Keratinocyte (primary cell): Measurements from ENCODE around the gene FGD4. TPM values are rescaled to one million over a fixed set of nuclear protein-coding genes. Genes with fewer than 3 reads are reported as not detected.
A peak's percentile ranks its signal among the peaks of the same experiment; 100 is the strongest.

ENCODE experiments used
- DNase-seq: peaks from one replicate; pipeline ENCODE4 v3.0.0-alpha.2; 2011; ENCODE audit warnings: low read depth, missing footprints, low spot score
- FAIRE-seq: peaks from 2 replicates; lab custom pipeline; 2011; peaks lifted over from hg19 to GRCh38; lab: Jason Lieb, UNC
- H2AFZ ChIP-seq: 2 replicates; pipeline ENCODE4 v1.6.0; 2012; ENCODE audit warnings: low read length, control low read depth, inconsistent platforms; ENCODE audit not compliant: control insufficient read depth
- H3K27ac ChIP-seq: 2 replicates; pipeline ENCODE4 v1.5.1; 2011; ENCODE audit warnings: low read length; ENCODE audit not compliant: control insufficient read depth, insufficient read depth
- H3K27me3 ChIP-seq: 3 replicates; pipeline ENCODE4 v1.6.0; 2011; ENCODE audit warnings: low read length; ENCODE audit not compliant: control insufficient read depth, insufficient read depth; ENCODE audit errors: extremely low read depth
- H3K36me3 ChIP-seq, 2 experiments: 2 replicates in 1 of 2; 3 replicates in 1 of 2; pipeline ENCODE4 v1.5.1; 2011; ENCODE audit warnings: low read length in 2 of 2, mild to moderate bottlenecking in 1 of 2; ENCODE audit not compliant: control insufficient read depth in 2 of 2, insufficient read depth in 2 of 2; ENCODE audit errors: extremely low read depth in 1 of 2
- H3K4me1 ChIP-seq: 3 replicates; pipeline ENCODE4 v1.5.1; 2011; ENCODE audit warnings: low read length; ENCODE audit not compliant: control insufficient read depth, insufficient read depth; ENCODE audit errors: extremely low read depth
- H3K4me2 ChIP-seq: 3 replicates; pipeline ENCODE4 v1.6.0; 2011; ENCODE audit warnings: low read depth, low read length; ENCODE audit not compliant: control insufficient read depth, insufficient read depth; ENCODE audit errors: extremely low read depth
- H3K4me3 ChIP-seq, 3 experiments: fragments of 200-600 bp in 1 of 3; sonication (generic) in 1 of 3; 2 replicates in 2 of 3; 3 replicates in 1 of 3; pipeline ENCODE4 v1.5.1; 2011 to 2016; ENCODE audit warnings: low read length in 3 of 3, mild to moderate bottlenecking in 3 of 3, control low read depth in 2 of 3, inconsistent platforms in 1 of 3, low read depth in 1 of 3, mixed read lengths in 1 of 3, mixed run types in 1 of 3, moderate library complexity in 1 of 3; ENCODE audit not compliant: control insufficient read depth in 2 of 3, insufficient read depth in 2 of 3; ENCODE audit errors: extremely low read depth in 1 of 3
- H3K79me2 ChIP-seq: 2 replicates; pipeline ENCODE4 v1.6.0; 2012; ENCODE audit warnings: low read length; ENCODE audit not compliant: control insufficient read depth, insufficient read depth
- H3K9ac ChIP-seq: 3 replicates; pipeline ENCODE4 v1.6.0; 2011; ENCODE audit warnings: low read length; ENCODE audit not compliant: control insufficient read depth, insufficient read depth; ENCODE audit errors: extremely low read depth
- H3K9me1 ChIP-seq: 3 replicates; pipeline ENCODE4 v1.6.0; 2011; ENCODE audit warnings: low read length; ENCODE audit not compliant: control insufficient read depth, insufficient read depth; ENCODE audit errors: extremely low read depth
- H3K9me3 ChIP-seq: 2 replicates; pipeline ENCODE4 v1.5.1; 2012; ENCODE audit warnings: low read depth, low read length; ENCODE audit not compliant: control insufficient read depth
- H4K20me1 ChIP-seq: 3 replicates; pipeline ENCODE4 v1.6.0; 2011; ENCODE audit warnings: low read length; ENCODE audit not compliant: control insufficient read depth, insufficient read depth; ENCODE audit errors: extremely low read depth
- EZH2 ChIP-seq: IDR thresholded peaks from one replicate; pipeline ENCODE4 v1.6.1; 2012; ENCODE audit warnings: inconsistent platforms, mild to moderate bottlenecking, low read length, moderate library complexity
- dilution Hi-C: fragments of 300-500 bp; cut with MboI; formaldehyde crosslinking; loops from one replicate; pipeline ENCODE4 v1.7.0; 2020; ENCODE audit warnings: low sequenced_read_pairs; ENCODE audit not compliant: extremely low pct_ligation_motif_present
- polyA plus RNA-seq, 5 experiments: library from polyadenylated mRNA; depleted of rRNA in 3 of 5; stranded (reverse) in 3 of 5; stranded (forward) in 1 of 5; unstranded in 1 of 5; fragments of >200 nt; gene quantifications; 1 replicate in 1 of 5; 2 replicates in 3 of 5; 3 replicates in 1 of 5; pipeline versions ENCODE4 v1.2.1 to v1.2.3, GENCODE V29; 2011 to 2012; ENCODE audit warnings: missing spikeins in 2 of 5, low read depth in 1 of 5, low replicate concordance in 1 of 5
- TF ChIP-seq, protein P1 (sequence below), 3 experiments: IDR thresholded peaks in 1 of 3; conservative IDR thresholded peaks in 1 of 3; optimal IDR thresholded peaks in 1 of 3; 2 replicates in 2 of 3; 3 replicates in 1 of 3; pipeline versions ENCODE3 to v1.5.1; 2011; ENCODE audit warnings: low read length in 3 of 3, mild to moderate bottlenecking in 3 of 3, moderate library complexity in 2 of 3, control low read depth in 1 of 3, inconsistent platforms in 1 of 3; ENCODE audit not compliant: insufficient read depth in 2 of 3; ENCODE audit errors: extremely low read depth in 1 of 3

Gene FGD4
- polyA plus RNA-seq, 1 donor (not counting 4 experiments of a cell fraction or from before 2014, with no cell fraction given), result 10.5 TPM

DNA sequence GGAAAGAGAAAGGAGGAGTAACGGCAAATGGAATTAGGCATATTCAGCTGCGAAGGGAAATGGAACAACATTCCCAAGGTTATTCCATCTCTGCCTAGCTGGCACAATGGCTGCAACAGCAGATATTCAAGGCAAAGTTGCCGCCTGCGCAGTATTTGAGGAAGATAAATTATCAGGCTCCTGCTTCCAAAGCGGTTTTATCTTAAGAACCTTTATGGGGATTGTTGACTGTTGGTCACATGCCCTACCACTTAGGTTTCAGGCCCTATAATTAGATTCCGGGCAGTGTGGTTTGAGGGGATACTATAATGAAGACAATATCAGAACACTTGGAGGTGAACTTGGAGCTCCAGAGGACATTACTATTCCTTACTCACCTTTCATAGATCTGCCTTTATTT is 99.7 kb downstream of the FGD4 start:
- Histone ChIP-seq H3K9me1 (peaks cover 3% of the 10 kb centered on the region), H3K36me3 (peaks cover 0 to 2% of the 10 kb centered on the region in 2 experiments), H3K4me1 (peaks cover 17% of the 10 kb centered on the region), H3K79me2 (peaks cover 32% of the 10 kb centered on the region), H3K4me2 (no peak overlapping the region), H3K9me3 (no peaks in the 10 kb centered on the region), H3K4me3 (no peak overlapping the region), H3K27ac (no peak overlapping the region), H3K9ac (no peak overlapping the region), H2AFZ (no peak overlapping the region), H3K27me3 (no peaks in the 10 kb centered on the region), H4K20me1 (no peaks in the 10 kb centered on the region)
- dilution Hi-C loops, result no loop called here
- TF ChIP-seq, protein P1, sequence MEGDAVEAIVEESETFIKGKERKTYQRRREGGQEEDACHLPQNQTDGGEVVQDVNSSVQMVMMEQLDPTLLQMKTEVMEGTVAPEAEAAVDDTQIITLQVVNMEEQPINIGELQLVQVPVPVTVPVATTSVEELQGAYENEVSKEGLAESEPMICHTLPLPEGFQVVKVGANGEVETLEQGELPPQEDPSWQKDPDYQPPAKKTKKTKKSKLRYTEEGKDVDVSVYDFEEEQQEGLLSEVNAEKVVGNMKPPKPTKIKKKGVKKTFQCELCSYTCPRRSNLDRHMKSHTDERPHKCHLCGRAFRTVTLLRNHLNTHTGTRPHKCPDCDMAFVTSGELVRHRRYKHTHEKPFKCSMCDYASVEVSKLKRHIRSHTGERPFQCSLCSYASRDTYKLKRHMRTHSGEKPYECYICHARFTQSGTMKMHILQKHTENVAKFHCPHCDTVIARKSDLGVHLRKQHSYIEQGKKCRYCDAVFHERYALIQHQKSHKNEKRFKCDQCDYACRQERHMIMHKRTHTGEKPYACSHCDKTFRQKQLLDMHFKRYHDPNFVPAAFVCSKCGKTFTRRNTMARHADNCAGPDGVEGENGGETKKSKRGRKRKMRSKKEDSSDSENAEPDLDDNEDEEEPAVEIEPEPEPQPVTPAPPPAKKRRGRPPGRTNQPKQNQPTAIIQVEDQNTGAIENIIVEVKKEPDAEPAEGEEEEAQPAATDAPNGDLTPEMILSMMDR (optimal IDR thresholded peaks at IDR 0.05 in 1 of 3, IDR thresholded peaks at IDR 0.05 in 1 of 3, conservative IDR thresholded peaks at IDR 0.05 in 1 of 3; ENCODE audit: extremely low read depth in 1 of 3, insufficient read depth in 2 of 3, low read length in 3 of 3), result no peak
- TF ChIP-seq EZH2, result no peak
- no peak for FAIRE-seq
- DNase-seq, result no peak

DNA sequence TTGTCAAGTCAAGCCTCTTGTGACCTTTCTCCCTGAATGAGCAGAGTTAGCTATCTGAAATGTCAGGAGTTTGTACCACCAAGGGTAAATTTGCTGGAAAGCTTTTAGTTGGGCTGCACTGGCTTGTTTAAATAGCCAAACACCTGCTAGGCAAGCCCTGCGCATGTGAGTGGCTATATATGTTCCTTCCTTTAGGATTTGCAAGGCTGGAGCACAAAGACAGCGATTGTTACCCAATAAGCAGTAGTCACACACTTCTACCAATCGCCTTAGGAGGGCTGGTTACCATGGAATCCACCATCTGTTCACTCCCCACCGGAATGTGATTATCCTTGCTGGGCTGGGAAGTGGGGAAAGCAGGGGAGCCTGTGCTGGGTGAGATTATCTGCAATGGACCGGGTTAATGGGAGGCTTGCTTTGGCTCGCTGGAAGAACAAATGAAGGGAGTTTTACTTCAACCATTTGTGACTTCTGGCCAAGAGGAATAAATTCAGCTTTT is 102.5 kb downstream of the FGD4 start:
- H3K4me1 ChIP-seq, result peaks cover 29% of the 10 kb centered on the region
- TF ChIP-seq EZH2, result no peak
- TF ChIP-seq, protein P1 (optimal IDR thresholded peaks at IDR 0.05 in 1 of 3, IDR thresholded peaks at IDR 0.05 in 1 of 3, conservative IDR thresholded peaks at IDR 0.05 in 1 of 3; ENCODE audit: extremely low read depth in 1 of 3, insufficient read depth in 2 of 3, low read length in 3 of 3), result no peak

More for the DNA sequence above, 102.5 kb downstream of the FGD4 start:
- Histone ChIP-seq H3K27me3 (no peaks in the 10 kb centered on the region), H3K36me3 (peaks cover 0 to 2% of the 10 kb centered on the region in 2 experiments), H3K9ac (no peak overlapping the region), H3K4me2 (no peak overlapping the region), H3K79me2 (peaks cover 42% of the 10 kb centered on the region), H2AFZ (no peak overlapping the region), H3K9me3 (no peaks in the 10 kb centered on the region), H3K27ac (no peak overlapping the region), H3K4me3 (no peak overlapping the region), H4K20me1 (no peaks in the 10 kb centered on the region), H3K9me1 (peaks cover 3% of the 10 kb centered on the region)
- no peak for DNase-seq
- peak; percentile 43 for FAIRE-seq
- dilution Hi-C loops, result no loop called here
